Measurements from ENCODE around the gene TRRAP.

TRRAP gene

DNA sequence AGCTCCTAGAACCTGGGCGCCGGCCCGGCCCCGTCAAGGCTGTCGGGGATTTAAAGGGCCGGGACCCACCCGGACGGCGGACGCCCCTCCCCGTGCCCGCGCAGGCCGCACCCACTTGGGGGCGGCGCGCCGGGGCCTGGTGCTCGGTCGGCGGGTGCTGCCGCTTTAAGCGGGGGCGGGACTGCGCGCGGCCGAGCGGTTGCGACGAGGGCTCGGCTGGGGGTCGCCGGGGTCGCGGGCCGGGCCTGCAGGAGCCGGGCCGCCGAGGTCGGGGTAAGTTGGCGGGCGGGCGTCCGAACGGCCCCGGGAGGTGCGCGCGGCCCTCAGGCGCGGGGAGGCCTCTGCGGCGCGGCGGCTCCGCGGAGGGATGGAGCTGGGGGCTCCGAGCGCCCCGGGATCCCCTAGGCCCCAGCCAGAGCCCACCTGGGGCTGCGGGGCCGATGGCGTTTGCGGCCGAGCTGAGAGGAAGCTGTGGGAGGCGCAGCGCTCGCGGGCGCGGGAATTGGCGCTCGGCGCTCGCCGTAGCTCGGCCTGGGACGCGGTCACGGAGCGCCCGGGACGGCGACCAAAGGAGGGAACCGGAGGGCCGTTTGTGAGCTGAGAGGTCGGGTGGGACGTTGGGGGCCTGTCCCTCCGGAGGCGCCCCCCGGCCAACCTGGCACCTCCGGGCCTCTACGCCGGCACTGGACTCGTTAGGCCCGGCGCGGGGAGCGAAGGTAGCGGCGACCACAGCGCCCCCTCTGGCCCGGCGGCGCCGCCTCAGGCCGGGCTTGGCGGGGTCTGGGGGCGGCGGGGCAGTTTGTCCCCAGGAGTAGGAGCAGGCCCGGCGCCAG is at the start of gene TRRAP:
TRRAP (plus strand) TSS at position 168 of the 833 bp plus-strand sequence. CDS start 2,619 bp downstream, outside the sequence.
- TF ChIP-seq ZFX (IDR thresholded peaks at IDR 0.05; ENCODE audit: borderline replicate concordance), result 0 out of 2 replicates have a peak, but pooled peaks have one; percentile 17
- TF ChIP-seq, protein P1, sequence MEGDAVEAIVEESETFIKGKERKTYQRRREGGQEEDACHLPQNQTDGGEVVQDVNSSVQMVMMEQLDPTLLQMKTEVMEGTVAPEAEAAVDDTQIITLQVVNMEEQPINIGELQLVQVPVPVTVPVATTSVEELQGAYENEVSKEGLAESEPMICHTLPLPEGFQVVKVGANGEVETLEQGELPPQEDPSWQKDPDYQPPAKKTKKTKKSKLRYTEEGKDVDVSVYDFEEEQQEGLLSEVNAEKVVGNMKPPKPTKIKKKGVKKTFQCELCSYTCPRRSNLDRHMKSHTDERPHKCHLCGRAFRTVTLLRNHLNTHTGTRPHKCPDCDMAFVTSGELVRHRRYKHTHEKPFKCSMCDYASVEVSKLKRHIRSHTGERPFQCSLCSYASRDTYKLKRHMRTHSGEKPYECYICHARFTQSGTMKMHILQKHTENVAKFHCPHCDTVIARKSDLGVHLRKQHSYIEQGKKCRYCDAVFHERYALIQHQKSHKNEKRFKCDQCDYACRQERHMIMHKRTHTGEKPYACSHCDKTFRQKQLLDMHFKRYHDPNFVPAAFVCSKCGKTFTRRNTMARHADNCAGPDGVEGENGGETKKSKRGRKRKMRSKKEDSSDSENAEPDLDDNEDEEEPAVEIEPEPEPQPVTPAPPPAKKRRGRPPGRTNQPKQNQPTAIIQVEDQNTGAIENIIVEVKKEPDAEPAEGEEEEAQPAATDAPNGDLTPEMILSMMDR (IDR thresholded peaks at IDR 0.05), result peak; percentile 99
- H3K27ac ChIP-seq, result peak within 1 kb of the TSS; percentile 82

DNA sequence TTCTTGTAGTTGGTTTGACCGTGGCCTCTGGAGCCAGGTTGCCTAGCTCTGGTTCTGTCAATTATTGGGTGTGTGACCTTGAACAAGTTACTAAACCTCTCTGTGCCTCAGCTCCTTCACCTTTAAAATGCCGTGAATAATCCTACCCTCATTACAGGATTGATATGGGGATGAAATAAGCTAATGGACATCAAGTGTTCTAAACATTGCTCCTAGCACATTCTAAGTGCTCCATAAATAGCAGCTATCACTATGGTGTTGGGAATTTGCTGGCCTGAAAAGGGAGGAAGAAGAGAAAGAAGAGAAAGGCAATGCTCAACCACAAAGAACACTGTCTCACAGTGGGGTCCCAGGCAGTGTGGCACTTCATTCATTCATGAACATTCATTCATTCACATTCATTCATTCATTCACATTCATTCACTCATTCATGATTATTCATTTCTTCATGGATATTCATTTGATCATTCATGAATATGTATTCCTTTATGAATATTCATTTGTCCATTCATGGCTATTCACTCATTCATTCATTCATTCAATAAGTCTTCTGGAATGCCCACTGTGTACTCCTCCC is 47.3 kb upstream of the TRRAP start:
- TF ChIP-seq, protein P1 (IDR thresholded peaks at IDR 0.05), result no peak
- no peak for TF ChIP-seq ZFX (IDR thresholded peaks at IDR 0.05; ENCODE audit: borderline replicate concordance)
- H3K27ac ChIP-seq, result no peak overlapping the region

DNA sequence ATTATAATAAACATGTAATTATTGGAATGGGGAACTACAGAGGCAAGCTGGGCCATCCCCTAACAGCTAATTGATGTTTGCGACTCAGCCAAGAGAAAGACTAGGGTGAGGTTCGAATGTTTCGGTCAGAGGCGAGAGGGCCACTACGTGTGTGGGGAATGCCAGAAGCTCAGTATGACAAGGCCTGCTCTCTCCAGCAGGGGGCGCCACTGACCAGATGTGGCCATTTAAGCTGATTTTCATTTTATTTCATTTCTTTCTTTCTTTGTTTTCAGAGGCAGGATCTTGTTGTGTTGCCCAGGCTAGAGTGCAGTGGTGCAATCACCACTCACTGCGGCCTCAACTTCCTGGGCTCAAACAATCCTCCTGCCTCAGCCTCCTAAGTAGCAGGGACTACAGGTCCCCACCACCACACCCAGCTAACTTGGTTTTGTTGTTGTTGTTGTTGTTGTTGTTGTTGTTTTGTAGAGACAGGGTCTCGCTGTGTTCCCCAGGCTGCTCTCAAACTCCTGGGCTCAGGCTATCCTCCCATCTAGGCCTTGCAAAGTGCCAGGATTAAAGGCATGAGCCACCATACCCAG is 46.6 kb upstream of the TRRAP start:
- TF ChIP-seq ZFX (IDR thresholded peaks at IDR 0.05; ENCODE audit: borderline replicate concordance), result no peak
- TF ChIP-seq, protein P1 (IDR thresholded peaks at IDR 0.05), result peak; percentile 83
- H3K27ac ChIP-seq, result no peak overlapping the region

DNA sequence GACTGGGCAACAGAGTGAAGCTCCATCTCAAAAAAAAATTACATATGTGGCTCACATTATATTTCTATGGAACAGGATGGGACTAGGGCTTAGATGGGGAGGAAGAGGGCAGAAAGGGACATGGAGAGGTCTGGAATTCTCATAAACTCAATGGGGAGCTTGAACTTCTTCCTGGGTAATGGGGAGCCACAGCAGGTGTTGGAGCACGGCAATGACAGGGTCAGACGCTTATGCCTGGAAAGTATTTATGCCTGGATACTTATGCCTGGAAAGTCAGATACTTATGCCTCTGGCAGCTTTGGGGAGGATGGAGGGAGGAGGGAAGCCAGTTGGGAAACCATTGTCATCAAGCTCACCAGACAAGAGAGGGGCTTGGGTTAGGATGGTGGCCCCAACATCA is 45.3 kb upstream of the TRRAP start:
- H3K27ac ChIP-seq, result no peak overlapping the region
- TF ChIP-seq, protein P1 (IDR thresholded peaks at IDR 0.05), result no peak
- TF ChIP-seq ZFX (IDR thresholded peaks at IDR 0.05; ENCODE audit: borderline replicate concordance), result no peak

DNA sequence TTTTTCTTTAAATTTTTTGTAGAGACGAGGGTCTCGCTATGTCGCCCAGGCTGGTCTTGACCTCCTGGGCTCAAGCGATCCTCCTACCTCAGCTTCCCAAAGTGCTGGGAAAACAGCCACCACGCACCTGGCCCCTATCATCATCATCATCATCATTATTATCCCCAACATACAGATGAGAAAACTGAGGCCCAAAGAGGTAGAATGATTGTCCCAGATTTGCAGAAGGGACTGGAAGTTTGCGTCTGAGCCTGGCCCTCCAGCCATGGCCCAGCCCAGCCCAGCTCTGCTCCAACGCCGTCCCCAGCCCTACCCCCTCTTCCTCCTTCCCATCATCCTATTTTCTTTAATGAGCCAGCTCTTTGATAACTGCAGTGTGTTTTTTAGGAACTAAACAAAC is 43.4 kb upstream of the TRRAP start:
- no peak overlapping the region for H3K27ac ChIP-seq
- no peak for TF ChIP-seq ZFX (IDR thresholded peaks at IDR 0.05; ENCODE audit: borderline replicate concordance)
- TF ChIP-seq, protein P1 (IDR thresholded peaks at IDR 0.05), result no peak

DNA sequence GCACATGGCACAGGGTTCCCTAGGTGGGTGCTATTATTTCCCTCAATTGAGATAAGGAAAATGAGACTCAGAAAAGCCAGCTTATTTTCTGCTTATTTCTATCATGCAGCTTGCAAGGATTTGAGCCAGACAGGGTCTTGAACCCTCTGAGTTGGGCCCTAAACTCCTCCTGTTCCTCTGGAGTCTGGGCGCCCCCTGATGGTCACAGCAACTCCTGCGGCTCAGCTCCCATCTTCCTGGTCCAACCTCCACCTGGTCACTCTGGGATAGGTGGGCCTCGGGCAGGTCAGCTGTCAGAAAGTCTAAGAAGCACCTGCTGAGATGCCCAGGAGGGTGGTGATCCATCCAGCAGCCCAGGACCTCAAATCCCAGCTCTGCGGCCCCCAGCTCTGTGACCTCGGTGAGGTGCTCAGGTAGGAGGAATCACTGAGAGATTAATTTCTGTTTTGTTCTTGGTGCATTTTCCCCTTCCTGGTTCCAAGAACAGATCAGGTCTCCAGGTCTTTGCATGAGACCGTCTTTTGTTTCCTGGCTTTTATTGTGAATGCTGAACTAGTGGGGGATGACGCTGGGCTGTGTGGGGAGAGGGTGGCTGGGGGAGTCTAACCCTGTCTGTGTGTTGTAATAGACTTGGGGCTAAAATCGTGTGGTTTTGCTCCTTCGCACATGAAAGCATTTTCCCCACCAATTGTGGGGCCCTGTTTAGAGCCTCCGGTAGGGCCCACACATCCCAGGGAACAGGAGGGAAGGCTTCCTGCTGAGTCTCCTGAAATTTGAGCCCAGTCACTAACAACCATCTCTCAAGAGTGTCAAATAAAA is 41.3 kb upstream of the TRRAP start:
- H3K27ac ChIP-seq, result no peak overlapping the region
- TF ChIP-seq ZFX (IDR thresholded peaks at IDR 0.05; ENCODE audit: borderline replicate concordance), result no peak
- TF ChIP-seq, protein P1 (IDR thresholded peaks at IDR 0.05), result peak; percentile 90
